Lower leg skin (tissue), 3 donors: ENCODE results near the gene RPS6KC1.

Source experiments
- POLR2A ChIP-seq, 2 donors: fragments of 450-650 bp; IDR thresholded peaks; one replicate each; pipeline ENCODE4 v1.6.1; 2016 to 2017; ENCODE audit warnings: antibody characterized with exemption in 2 of 2, mild to moderate bottlenecking in 1 of 2, moderate library complexity in 1 of 2
- TF ChIP-seq, protein P1 (sequence below), 3 donors: fragments of 450-650 bp; IDR thresholded peaks; one replicate each; pipeline ENCODE4 v1.5.1; 2016; ENCODE audit warnings: antibody characterized with exemption in 3 of 3, mild to moderate bottlenecking in 3 of 3, moderate library complexity in 2 of 3

- TF ChIP-seq POLR2A (IDR thresholded peaks at IDR 0.05), result no peak
- TF ChIP-seq, protein P1, sequence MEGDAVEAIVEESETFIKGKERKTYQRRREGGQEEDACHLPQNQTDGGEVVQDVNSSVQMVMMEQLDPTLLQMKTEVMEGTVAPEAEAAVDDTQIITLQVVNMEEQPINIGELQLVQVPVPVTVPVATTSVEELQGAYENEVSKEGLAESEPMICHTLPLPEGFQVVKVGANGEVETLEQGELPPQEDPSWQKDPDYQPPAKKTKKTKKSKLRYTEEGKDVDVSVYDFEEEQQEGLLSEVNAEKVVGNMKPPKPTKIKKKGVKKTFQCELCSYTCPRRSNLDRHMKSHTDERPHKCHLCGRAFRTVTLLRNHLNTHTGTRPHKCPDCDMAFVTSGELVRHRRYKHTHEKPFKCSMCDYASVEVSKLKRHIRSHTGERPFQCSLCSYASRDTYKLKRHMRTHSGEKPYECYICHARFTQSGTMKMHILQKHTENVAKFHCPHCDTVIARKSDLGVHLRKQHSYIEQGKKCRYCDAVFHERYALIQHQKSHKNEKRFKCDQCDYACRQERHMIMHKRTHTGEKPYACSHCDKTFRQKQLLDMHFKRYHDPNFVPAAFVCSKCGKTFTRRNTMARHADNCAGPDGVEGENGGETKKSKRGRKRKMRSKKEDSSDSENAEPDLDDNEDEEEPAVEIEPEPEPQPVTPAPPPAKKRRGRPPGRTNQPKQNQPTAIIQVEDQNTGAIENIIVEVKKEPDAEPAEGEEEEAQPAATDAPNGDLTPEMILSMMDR (IDR thresholded peaks at IDR 0.05), result no peak
Observed at GRCh38 chr1:213035573-213035972, 15.5 kb upstream of the RPS6KC1 start.
